ENCODE measurements around the gene TMEM101. TPM values are rescaled to one million over a fixed set of nuclear protein-coding genes. Genes with fewer than 3 reads are reported as not detected.

Gene TMEM101
- total and polyA plus RNA-seq, 2 of the 8 experiments (the other 6 are each of a cell fraction or from before 2014, with no cell fraction given), result 16.1 to 44.7 TPM

DNA sequence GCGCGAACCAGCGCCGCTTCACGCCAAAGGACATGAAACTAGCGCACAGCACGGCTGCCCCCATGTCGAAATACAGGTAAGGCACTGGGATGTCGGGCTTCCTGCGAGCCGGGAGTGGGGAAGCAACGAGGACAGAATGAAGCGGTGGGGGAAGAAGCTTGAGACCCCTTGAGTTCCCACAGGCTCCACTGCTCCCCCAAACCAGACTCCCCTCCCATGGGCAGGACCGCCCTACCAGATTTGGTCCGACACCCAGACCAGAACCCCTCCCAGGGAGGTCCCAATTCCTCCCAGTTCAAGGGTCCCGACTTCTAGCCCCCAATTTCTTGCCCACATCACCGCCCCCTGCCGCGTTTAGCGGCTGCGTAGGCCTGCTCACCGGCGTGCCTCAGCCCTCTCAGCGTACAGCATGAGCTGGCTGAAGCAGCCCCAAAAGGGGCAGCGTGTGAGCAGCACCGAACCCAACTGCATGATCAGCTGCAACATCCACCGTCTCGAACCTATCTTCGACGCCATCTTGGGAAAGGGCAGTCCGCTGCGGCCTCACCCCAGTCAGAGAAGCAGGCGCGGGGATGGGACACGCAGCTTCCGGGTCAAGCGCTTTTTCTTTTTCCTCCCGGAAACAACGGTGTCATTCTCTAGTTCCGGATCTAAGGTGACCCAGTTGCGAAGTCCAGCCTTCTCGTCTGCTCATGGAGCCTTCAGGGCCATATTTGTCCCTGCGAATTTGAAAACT is at the start of gene TMEM101 (continued):
- peak; percentile 32; the same call in 1 of the 2 replicates for TF ChIP-seq NRF1 (IDR thresholded peaks at IDR 0.05; ENCODE audit: low read depth, low read length)
- no peak for TF ChIP-seq SP2 (IDR thresholded peaks at IDR 0.05; ENCODE audit: low read length)
- TF ChIP-seq POLR2AphosphoS5 (IDR thresholded peaks at IDR 0.05; ENCODE audit: low read depth, low read length), result peak; percentile 96
- peak; percentile 70 for TF ChIP-seq TAF7 (optimal IDR thresholded peaks at IDR 0.05; ENCODE audit: borderline replicate concordance, low read depth, low read length)
- no peak for TF ChIP-seq HDAC6 (IDR thresholded peaks at IDR 0.05; ENCODE audit: low read depth, low read length)
- peak; percentile 94 for TF ChIP-seq TAF1 (IDR thresholded peaks at IDR 0.05; ENCODE audit: low read depth, low read length)
- TF ChIP-seq SIRT6 (IDR thresholded peaks at IDR 0.05; ENCODE audit: low read length), result no peak
- peak in 1 of 2 experiments; percentile 92; a peak in 1 of 4 replicates for TF ChIP-seq HDAC2 (IDR thresholded peaks at IDR 0.05; ENCODE audit: borderline replicate concordance in 1 of 2, low read depth in 2 of 2, low read length in 2 of 2)
- peak; percentile 99 for TF ChIP-seq GABPA (IDR thresholded peaks at IDR 0.05; ENCODE audit: borderline replicate concordance, insufficient read depth, low read length)
- TF ChIP-seq JUN (IDR thresholded peaks at IDR 0.05; ENCODE audit: low read depth, low read length), result peak; percentile 4; the same call in 1 of the 2 replicates
- TF ChIP-seq E2F6 (IDR thresholded peaks at IDR 0.05), result peak; percentile 34; the same call in 1 of the 2 replicates
- no peak for TF ChIP-seq GTF2F1 (IDR thresholded peaks at IDR 0.05; ENCODE audit: borderline replicate concordance, low read depth, low read length)
- no peak for TF ChIP-seq CBX5 (IDR thresholded peaks at IDR 0.05; ENCODE audit: low read depth, low read length)
- TF ChIP-seq, protein P1, sequence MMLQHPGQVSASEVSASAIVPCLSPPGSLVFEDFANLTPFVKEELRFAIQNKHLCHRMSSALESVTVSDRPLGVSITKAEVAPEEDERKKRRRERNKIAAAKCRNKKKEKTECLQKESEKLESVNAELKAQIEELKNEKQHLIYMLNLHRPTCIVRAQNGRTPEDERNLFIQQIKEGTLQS (IDR thresholded peaks at IDR 0.05; ENCODE audit: insufficient read depth, low read depth, low read length), result no peak
- TF ChIP-seq SRF (IDR thresholded peaks at IDR 0.05; ENCODE audit: low read depth, low read length), result peak; percentile 44; the same call in 1 of the 2 replicates
- peak; percentile 47; the same call in 1 of the 2 replicates for TF ChIP-seq BRCA1 (IDR thresholded peaks at IDR 0.05; ENCODE audit: low read depth, low read length)
- no peak for TF ChIP-seq RBBP5 (IDR thresholded peaks at IDR 0.05; ENCODE audit: borderline replicate concordance, low read depth, low read length)
- TF ChIP-seq, protein P2, sequence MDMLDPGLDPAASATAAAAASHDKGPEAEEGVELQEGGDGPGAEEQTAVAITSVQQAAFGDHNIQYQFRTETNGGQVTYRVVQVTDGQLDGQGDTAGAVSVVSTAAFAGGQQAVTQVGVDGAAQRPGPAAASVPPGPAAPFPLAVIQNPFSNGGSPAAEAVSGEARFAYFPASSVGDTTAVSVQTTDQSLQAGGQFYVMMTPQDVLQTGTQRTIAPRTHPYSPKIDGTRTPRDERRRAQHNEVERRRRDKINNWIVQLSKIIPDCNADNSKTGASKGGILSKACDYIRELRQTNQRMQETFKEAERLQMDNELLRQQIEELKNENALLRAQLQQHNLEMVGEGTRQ (IDR thresholded peaks at IDR 0.05; ENCODE audit: low read length), result 0 out of 2 replicates have a peak, but pooled peaks have one; percentile 20
- TF ChIP-seq CREB1 (IDR thresholded peaks at IDR 0.05), result peak; percentile 94
- peak in 1 of 2 experiments; percentile 86; a peak in 2 of 3 replicates for TF ChIP-seq POLR2A (IDR thresholded peaks at IDR 0.05; ENCODE audit: control extremely low read depth in 1 of 2, low read depth in 2 of 2, low read length in 2 of 2)
- TF ChIP-seq KDM5A (IDR thresholded peaks at IDR 0.05; ENCODE audit: low read length), result peak; percentile 96
- TF ChIP-seq EGR1 (IDR thresholded peaks at IDR 0.05; ENCODE audit: borderline replicate concordance, low read depth, low read length), result peak; percentile 66

All from H1 (cell line).